Measurements from ENCODE around the gene SMIM28. TPM values are rescaled to one million over a fixed set of nuclear protein-coding genes. Genes with fewer than 3 reads are reported as not detected.

SMIM28 gene
- total and polyA plus RNA-seq, 2 of the 4 experiments (the other 2 are of a cell fraction): not detected

DNA sequence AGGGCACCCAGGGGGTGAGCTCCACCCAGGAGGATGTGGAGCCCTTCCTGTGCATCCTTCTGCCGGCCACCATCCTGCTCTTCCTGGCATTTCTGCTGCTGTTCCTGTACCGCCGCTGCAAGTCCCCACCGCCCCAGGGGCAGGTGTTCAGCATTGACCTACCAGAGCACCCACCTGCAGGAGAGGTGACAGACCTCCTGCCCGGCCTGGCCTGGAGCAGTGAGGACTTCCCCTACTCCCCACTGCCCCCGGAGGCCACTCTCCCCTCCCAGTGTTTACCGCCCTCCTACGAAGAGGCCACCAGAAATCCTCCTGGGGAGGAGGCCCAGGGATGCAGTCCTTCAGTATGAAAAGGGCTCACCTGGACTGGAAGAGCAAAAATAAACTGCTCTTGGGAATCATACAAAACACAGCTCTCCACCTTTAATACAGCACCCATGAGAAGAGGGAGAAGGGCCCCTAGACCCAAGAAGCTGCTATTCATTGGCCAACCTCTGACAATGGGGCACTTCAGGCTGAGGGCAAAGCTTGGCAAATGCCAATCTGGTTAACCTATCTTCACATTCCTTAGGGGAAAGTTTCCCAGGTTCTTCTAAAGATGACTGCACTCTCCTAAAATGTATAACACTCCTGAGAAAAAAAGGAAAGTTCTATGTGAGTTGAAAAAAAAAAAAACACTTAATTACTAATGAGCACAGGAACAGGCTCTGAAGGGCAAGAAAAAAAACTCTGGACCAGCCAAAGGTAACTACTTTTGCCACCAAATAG, 5.0 kb downstream of the SMIM28 start:
- 73% methylated on average over 2 of the region's 8 CpGs; no CpG with 5 or more reads in 1 of the 2 experiments for WGBS, 2 experiments (ENCODE audit: extremely low coverage in 2 of 2, insufficient read length in 1 of 2)

More for the DNA sequence above, 5.0 kb downstream of the SMIM28 start:
- H3K36me3 ChIP-seq (ENCODE audit: control insufficient read depth, insufficient read depth, low read length): no peaks in the 10 kb centered on the region
- intact Hi-C loops (cut with micrococcal nuclease): loop anchor here (5.0 kb wide), 1 partner anchor 45 kb away; no protein-coding TSS in a partner anchor
- H2AFZ ChIP-seq (replicated peaks; ENCODE audit: low read length, poor library complexity): no peak overlapping the region
- no peak overlapping the region for H3K18ac ChIP-seq (ENCODE audit: low read depth, low read length)
- H4K91ac ChIP-seq (ENCODE audit: insufficient read depth, low read depth, low read length): no peak overlapping the region
- no TSS peak for BruUV-seq (replicated peaks)
- DNase-seq (no peak), ATAC-seq (ENCODE audit: low read depth) (no peak)
- no peak overlapping the region for H3K4me2 ChIP-seq (ENCODE audit: low read depth, low read length)
- peaks cover 3% of the 10 kb centered on the region; the same call in 1 of the 2 replicates for H3K27me3 ChIP-seq (ENCODE audit: control insufficient read depth, insufficient read depth, low read length)
- H4K5ac ChIP-seq (ENCODE audit: low read depth, low read length): no peak overlapping the region
- H3K56ac ChIP-seq (ENCODE audit: extremely low read depth, insufficient read depth, low read length): no peak overlapping the region
- H3K79me1 ChIP-seq (ENCODE audit: low read depth in 1 of 2, low read length in 2 of 2): no peaks in the 10 kb centered on the region
- no peak overlapping the region for H4K8ac ChIP-seq (ENCODE audit: low read depth in 2 of 2, low read length in 2 of 2)
- no peak overlapping the region for H3K27ac ChIP-seq (ENCODE audit: insufficient read depth, low read length)
- no peaks in the 10 kb centered on the region for H3K9me1 ChIP-seq (ENCODE audit: insufficient read depth, low read length)
- dilution Hi-C loops (cut with HindIII; ENCODE audit: low sequenced_read_pairs, unreplicated experiment): no loop called here
- no peak overlapping the region for H3K23ac ChIP-seq (ENCODE audit: low read depth, low read length)
- H2BK20ac ChIP-seq (ENCODE audit: low read depth, low read length): no peak overlapping the region
- H2AK9ac ChIP-seq (replicated peaks; ENCODE audit: low read depth, low read length, poor library complexity): no peak overlapping the region
- H3K9ac ChIP-seq (ENCODE audit: low read depth, low read length): no peak overlapping the region
- POLR2A ChIA-PET (ENCODE audit: unreplicated experiment): no interaction called here
- CTCF ChIA-PET: interaction anchor here (1.3 kb wide), 1 partner anchor 11 kb away, joined by 4 read pairs; no protein-coding TSS in a partner anchor
- no peak for TF ChIP-seq POLR2A (IDR thresholded peaks at IDR 0.05; ENCODE audit: low read depth, low read length)
- no peak for TF ChIP-seq FOS (IDR thresholded peaks at IDR 0.05; ENCODE audit: low read depth, low read length)
- TF ChIP-seq, protein P1, sequence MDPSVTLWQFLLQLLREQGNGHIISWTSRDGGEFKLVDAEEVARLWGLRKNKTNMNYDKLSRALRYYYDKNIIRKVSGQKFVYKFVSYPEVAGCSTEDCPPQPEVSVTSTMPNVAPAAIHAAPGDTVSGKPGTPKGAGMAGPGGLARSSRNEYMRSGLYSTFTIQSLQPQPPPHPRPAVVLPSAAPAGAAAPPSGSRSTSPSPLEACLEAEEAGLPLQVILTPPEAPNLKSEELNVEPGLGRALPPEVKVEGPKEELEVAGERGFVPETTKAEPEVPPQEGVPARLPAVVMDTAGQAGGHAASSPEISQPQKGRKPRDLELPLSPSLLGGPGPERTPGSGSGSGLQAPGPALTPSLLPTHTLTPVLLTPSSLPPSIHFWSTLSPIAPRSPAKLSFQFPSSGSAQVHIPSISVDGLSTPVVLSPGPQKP (IDR thresholded peaks at IDR 0.05; ENCODE audit: borderline replicate concordance, low read depth, low read length): no peak
- TF ChIP-seq RCOR1 (IDR thresholded peaks at IDR 0.05; ENCODE audit: insufficient replicate concordance, low read length): no peak
- no peak overlapping the region for H2AK5ac ChIP-seq (ENCODE audit: low read depth, low read length)
- no peak overlapping the region for H2BK5ac ChIP-seq (ENCODE audit: low read depth, low read length, poor library complexity, severe bottlenecking)
- no peaks in the 10 kb centered on the region for H3K9me3 ChIP-seq (ENCODE audit: control insufficient read depth, insufficient read depth, low read length)
- in situ Hi-C loops (cut with MboI; ENCODE audit: low sequenced_read_pairs): no loop called here
- no peak overlapping the region for H3K4me3 ChIP-seq (ENCODE audit: insufficient read depth, low read depth, low read length)
- no peaks in the 10 kb centered on the region for H4K20me1 ChIP-seq (ENCODE audit: insufficient read depth, low read length)
- H3K4me1 ChIP-seq (ENCODE audit: control insufficient read depth, insufficient read depth, low read length): no peaks in the 10 kb centered on the region
- H3K14ac ChIP-seq (replicated peaks; ENCODE audit: low read depth, low read length): no peak overlapping the region
- no peak overlapping the region for H3K4ac ChIP-seq (ENCODE audit: low read depth, low read length)
- no peak overlapping the region for H2BK15ac ChIP-seq (ENCODE audit: low read depth, low read length)
- H2BK120ac ChIP-seq (ENCODE audit: low read depth, low read length): no peak overlapping the region
